Astrocyte of the spinal cord (primary cell): ENCODE results near the gene LSM3.

ENCODE experiments used
- DNase-seq: peaks from one replicate; pipeline ENCODE4 v3.0.0; 2011; ENCODE audit warnings: low read depth, low spot score
- H3K4me3 ChIP-seq: 2 replicates; pipeline ENCODE4 v1.5.1; 2011; ENCODE audit warnings: low read depth, mild to moderate bottlenecking, low read length, moderate library complexity
- CTCF ChIP-seq: IDR thresholded peaks from 2 replicates; pipeline ENCODE4 v1.5.1; 2012; ENCODE audit warnings: low read depth, mild to moderate bottlenecking, low read length, inconsistent platforms
- in situ Hi-C: cut with HindIII; loops from 2 replicates; pipeline ENCODE4 v1.10.0; 2017; ENCODE audit warnings: low sequenced_read_pairs

LSM3 gene

DNA sequence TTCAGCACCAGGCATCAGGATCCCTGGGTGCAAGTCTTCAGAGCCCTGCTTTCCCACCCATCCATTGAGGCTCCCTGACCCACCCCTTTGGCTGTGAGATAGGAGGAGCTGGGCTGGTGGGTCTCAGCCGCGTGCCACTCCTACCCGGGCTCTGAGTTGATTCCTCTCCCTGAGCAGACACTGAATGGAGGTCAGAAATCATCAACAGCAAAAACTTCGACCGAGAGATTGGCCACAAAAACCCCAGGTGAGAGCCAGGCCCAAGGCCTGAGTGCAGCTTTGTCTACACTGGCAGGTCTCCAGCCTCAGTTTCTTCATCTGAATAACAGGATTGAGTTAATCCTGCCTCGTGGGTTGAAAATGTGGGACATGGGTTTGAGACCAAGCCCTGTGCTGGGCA is 45.9 kb upstream of the LSM3 start:
- no peak for TF ChIP-seq CTCF
- no peak for DNase-seq
- no peak overlapping the region for H3K4me3 ChIP-seq
- in situ Hi-C loops: no loop called here

GRCh38 chr3:14133188-14133800 is 45.3 kb upstream of the LSM3 start:
- H3K4me3 ChIP-seq: no peak overlapping the region
- no peak for TF ChIP-seq CTCF
- in situ Hi-C loops: no loop called here
- no peak for DNase-seq

DNA sequence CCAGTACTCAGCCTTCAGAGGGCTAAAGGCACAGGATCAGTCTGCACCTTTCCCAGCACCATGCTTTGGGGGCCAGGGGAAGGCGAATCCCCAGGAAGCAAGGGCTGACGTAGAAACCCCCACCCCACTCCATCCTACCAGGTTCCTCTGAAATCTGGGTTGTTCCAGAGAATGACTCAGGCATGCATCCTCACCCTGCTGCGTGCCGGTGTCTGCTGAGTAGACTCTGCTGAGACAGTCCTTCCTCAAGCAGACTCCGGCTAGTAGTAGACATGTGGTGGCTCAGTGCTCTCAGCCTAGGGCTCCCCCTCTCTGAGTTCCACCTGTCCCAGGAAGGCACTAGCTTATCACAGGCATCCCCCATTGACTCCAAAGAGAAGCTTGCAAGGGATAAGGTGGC is 44.7 kb upstream of the LSM3 start:
- no peak for TF ChIP-seq CTCF
- no peak for DNase-seq
- in situ Hi-C loops: no loop called here
- H3K4me3 ChIP-seq: no peak overlapping the region

DNA sequence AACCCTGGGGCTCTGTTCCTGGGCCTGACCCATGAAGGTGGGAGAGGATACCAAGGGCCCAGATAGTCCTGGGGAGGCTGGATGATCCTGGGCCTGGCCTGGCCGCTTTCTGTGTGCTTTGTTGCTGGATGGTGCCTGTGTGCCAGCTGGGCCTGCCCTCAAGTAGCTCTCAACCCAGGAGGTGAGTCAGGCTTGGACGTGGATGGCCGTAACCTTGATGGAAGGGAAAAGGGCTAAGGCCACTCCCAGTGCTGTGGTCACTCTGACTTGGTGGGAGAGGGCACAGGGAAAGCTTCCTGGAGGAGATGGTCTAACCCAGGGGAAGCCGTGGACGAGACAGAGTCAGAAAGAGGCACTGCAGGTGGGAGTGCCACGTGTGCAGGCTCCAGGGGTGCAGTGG is 44.3 kb upstream of the LSM3 start:
- H3K4me3 ChIP-seq: no peak overlapping the region
- in situ Hi-C loops: no loop called here
- TF ChIP-seq CTCF: no peak
- no peak for DNase-seq

- in situ Hi-C loops: no loop called here
- no peak for DNase-seq
- H3K4me3 ChIP-seq: no peak overlapping the region
- no peak for TF ChIP-seq CTCF
Observed at GRCh38 chr3:14135581-14135980, 43.0 kb upstream of the LSM3 start.

GRCh38 chr3:14137004-14137403 is 41.6 kb upstream of the LSM3 start:
- no peak for TF ChIP-seq CTCF
- H3K4me3 ChIP-seq: no peak overlapping the region
- in situ Hi-C loops: no loop called here
- no peak for DNase-seq

GRCh38 chr3:14137445-14137844 is 41.2 kb upstream of the LSM3 start:
- in situ Hi-C loops: no loop called here
- no peak overlapping the region for H3K4me3 ChIP-seq
- no peak for DNase-seq
- no peak for TF ChIP-seq CTCF
